ENCODE data around the gene GALNT7. TPM values are rescaled to one million over a fixed set of nuclear protein-coding genes. Genes with fewer than 3 reads are reported as not detected.

Gene GALNT7
- total RNA-seq, 1 experiment from 2014 or later = 51.6 TPM

GRCh38 chr4:173316060-173316459, 147.4 kb downstream of the GALNT7 start:
- CTCF ChIA-PET = no interaction called here

GRCh38 chr4:173317004-173317403, 148.4 kb downstream of the GALNT7 start:
- CTCF ChIA-PET = no interaction called here
- Mint-ChIP-seq H3K27ac (ENCODE audit: unreplicated experiment) (no peak overlapping the region), H3K27me3 (ENCODE audit: unreplicated experiment) (no peaks in the 10 kb centered on the region), H3K4me1 (ENCODE audit: low read depth, unreplicated experiment) (no peaks in the 10 kb centered on the region), H3K9me3 (ENCODE audit: low read depth, unreplicated experiment) (no peaks in the 10 kb centered on the region), H3K4me3 (ENCODE audit: low read depth, unreplicated experiment) (no peak overlapping the region), H3K36me3 (ENCODE audit: insufficient read depth, unreplicated experiment) (peaks cover 6% of the 10 kb centered on the region)
- DNase-seq = no peak
- TF ChIP-seq CTCF (IDR thresholded peaks at IDR 0.05; ENCODE audit: unreplicated experiment) = no peak
- intact Hi-C loops (cut with micrococcal nuclease; ENCODE audit: unreplicated experiment) = no loop called here
- no TSS peak for BruUV-seq (replicated peaks)

More at GRCh38 chr4:173316060-173316459, 147.4 kb downstream of the GALNT7 start:
- peaks cover 6% of the 10 kb centered on the region for H3K36me3 Mint-ChIP-seq (ENCODE audit: insufficient read depth, unreplicated experiment)
- H3K4me1 Mint-ChIP-seq (ENCODE audit: low read depth, unreplicated experiment) = no peaks in the 10 kb centered on the region
- H3K4me3 Mint-ChIP-seq (ENCODE audit: low read depth, unreplicated experiment) = no peak overlapping the region
- no peak for TF ChIP-seq CTCF (IDR thresholded peaks at IDR 0.05; ENCODE audit: unreplicated experiment)
- DNase-seq = no peak
- H3K9me3 Mint-ChIP-seq (ENCODE audit: low read depth, unreplicated experiment) = no peaks in the 10 kb centered on the region
- intact Hi-C loops (cut with micrococcal nuclease; ENCODE audit: unreplicated experiment) = no loop called here
- BruUV-seq (replicated peaks) = no TSS peak
- no peaks in the 10 kb centered on the region for H3K27me3 Mint-ChIP-seq (ENCODE audit: unreplicated experiment)
- no peak overlapping the region for H3K27ac Mint-ChIP-seq (ENCODE audit: unreplicated experiment)

GRCh38 chr4:173318240-173318639, 149.6 kb downstream of the GALNT7 start:
- no peak for TF ChIP-seq CTCF (IDR thresholded peaks at IDR 0.05; ENCODE audit: unreplicated experiment)
- intact Hi-C loops (cut with micrococcal nuclease; ENCODE audit: unreplicated experiment) = loop anchor here (1.0 kb wide), 1 partner anchor 176 kb away; no protein-coding TSS in a partner anchor
- no peak overlapping the region for H3K27ac Mint-ChIP-seq (ENCODE audit: unreplicated experiment)
- H3K27me3 Mint-ChIP-seq (ENCODE audit: unreplicated experiment) = no peaks in the 10 kb centered on the region
- no peak overlapping the region for H3K4me3 Mint-ChIP-seq (ENCODE audit: low read depth, unreplicated experiment)
- H3K9me3 Mint-ChIP-seq (ENCODE audit: low read depth, unreplicated experiment) = no peaks in the 10 kb centered on the region
- H3K36me3 Mint-ChIP-seq (ENCODE audit: insufficient read depth, unreplicated experiment) = peaks cover 6% of the 10 kb centered on the region
- DNase-seq = no peak
- BruUV-seq (replicated peaks) = no TSS peak
- no peaks in the 10 kb centered on the region for H3K4me1 Mint-ChIP-seq (ENCODE audit: low read depth, unreplicated experiment)
- CTCF ChIA-PET = no interaction called here

GRCh38 chr4:173318648-173319211, 150.1 kb downstream of the GALNT7 start:
- no TSS peak for BruUV-seq (replicated peaks)
- Mint-ChIP-seq H3K4me3 (ENCODE audit: low read depth, unreplicated experiment) (no peak overlapping the region), H3K9me3 (ENCODE audit: low read depth, unreplicated experiment) (no peaks in the 10 kb centered on the region), H3K36me3 (ENCODE audit: insufficient read depth, unreplicated experiment) (peaks cover 6% of the 10 kb centered on the region), H3K27ac (ENCODE audit: unreplicated experiment) (no peak overlapping the region), H3K4me1 (ENCODE audit: low read depth, unreplicated experiment) (no peaks in the 10 kb centered on the region), H3K27me3 (ENCODE audit: unreplicated experiment) (no peaks in the 10 kb centered on the region)
- CTCF ChIA-PET = interaction anchor here (0.7 to 0.9 kb wide), 2 partner anchors 95 to 102 kb away, joined by 3 to 5 read pairs; no protein-coding TSS in a partner anchor
- peak; percentile 11 for TF ChIP-seq CTCF (IDR thresholded peaks at IDR 0.05; ENCODE audit: unreplicated experiment)
- DNase-seq = no peak
- intact Hi-C loops (cut with micrococcal nuclease; ENCODE audit: unreplicated experiment) = loop anchor here (1.0 kb wide), 2 partner anchors 99 to 176 kb away; no protein-coding TSS in a partner anchor

Data from Calu3 (cell line).